Measurements from ENCODE around the gene MYO1E. TPM values are rescaled to one million over a fixed set of nuclear protein-coding genes. Genes with fewer than 3 reads are reported as not detected.

Gene MYO1E
- total RNA-seq, 2 experiments from 2014 or later: 20.3 to 22.7 TPM

DNA sequence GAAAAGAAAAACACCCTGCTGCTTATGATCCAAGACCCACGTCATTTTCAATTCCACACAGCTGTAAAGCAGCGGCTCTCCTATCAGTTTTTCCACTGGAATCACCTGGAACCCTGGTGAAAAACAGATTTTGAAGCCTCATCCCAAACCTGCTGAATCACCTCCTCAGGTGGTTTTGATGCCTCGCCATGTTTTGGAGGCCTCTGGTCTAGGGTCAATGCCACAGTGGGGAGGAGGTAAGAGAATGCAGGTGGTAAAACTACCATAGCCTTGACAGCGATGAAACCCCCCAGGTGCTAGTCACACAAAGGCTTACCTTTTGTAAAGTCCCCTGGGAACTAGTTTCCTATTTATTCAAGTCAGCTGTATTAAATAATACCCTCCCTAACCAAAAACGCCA, 24.8 kb downstream of the MYO1E start:
- DNase-seq: no peak
- Mint-ChIP-seq H3K27ac (no peak overlapping the region), H3K4me3 (no peak overlapping the region), H3K4me1 (ENCODE audit: low read depth) (peaks cover 14% of the 10 kb centered on the region), H3K9me3 (no peaks in the 10 kb centered on the region), H3K27me3 (peaks cover 5% of the 10 kb centered on the region), H3K36me3 (ENCODE audit: low read depth) (no peaks in the 10 kb centered on the region)
- ChIA-PET CTCF (no interaction called here), POLR2A (no interaction called here)
- no peak for ATAC-seq
- intact Hi-C loops (cut with micrococcal nuclease): no loop called here
- TF ChIP-seq, protein P1, sequence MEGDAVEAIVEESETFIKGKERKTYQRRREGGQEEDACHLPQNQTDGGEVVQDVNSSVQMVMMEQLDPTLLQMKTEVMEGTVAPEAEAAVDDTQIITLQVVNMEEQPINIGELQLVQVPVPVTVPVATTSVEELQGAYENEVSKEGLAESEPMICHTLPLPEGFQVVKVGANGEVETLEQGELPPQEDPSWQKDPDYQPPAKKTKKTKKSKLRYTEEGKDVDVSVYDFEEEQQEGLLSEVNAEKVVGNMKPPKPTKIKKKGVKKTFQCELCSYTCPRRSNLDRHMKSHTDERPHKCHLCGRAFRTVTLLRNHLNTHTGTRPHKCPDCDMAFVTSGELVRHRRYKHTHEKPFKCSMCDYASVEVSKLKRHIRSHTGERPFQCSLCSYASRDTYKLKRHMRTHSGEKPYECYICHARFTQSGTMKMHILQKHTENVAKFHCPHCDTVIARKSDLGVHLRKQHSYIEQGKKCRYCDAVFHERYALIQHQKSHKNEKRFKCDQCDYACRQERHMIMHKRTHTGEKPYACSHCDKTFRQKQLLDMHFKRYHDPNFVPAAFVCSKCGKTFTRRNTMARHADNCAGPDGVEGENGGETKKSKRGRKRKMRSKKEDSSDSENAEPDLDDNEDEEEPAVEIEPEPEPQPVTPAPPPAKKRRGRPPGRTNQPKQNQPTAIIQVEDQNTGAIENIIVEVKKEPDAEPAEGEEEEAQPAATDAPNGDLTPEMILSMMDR (IDR thresholded peaks at IDR 0.05): no peak

DNA sequence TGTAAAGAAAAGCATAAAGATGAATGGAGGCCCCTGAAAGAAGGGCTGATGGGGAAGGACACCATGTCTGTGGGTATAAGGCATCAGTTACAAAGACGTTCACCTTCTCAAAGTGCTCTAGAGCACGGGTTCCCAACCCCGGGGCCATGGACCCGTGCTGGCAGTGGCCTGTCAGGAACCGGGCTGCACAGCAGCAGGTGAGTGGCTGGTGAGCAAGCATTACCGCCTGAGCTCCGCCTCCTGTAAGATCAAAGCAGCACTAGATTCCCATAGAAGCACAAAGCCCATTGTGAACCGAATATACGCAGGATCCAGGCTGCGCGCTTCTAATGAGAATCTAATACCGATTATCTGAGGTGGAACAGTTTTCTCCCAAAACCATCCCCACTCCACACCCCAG, 25.7 kb downstream of the MYO1E start:
- peaks cover 3% of the 10 kb centered on the region for H3K27me3 Mint-ChIP-seq
- intact Hi-C loops (cut with micrococcal nuclease): no loop called here
- H3K27ac Mint-ChIP-seq: no peak overlapping the region
- H3K36me3 Mint-ChIP-seq (ENCODE audit: low read depth): no peaks in the 10 kb centered on the region
- H3K4me1 Mint-ChIP-seq (ENCODE audit: low read depth): peaks cover 12% of the 10 kb centered on the region
- DNase-seq (no peak), ATAC-seq (no peak)
- POLR2A ChIA-PET: no interaction called here
- H3K4me3 Mint-ChIP-seq: no peak overlapping the region
- TF ChIP-seq, protein P1 (IDR thresholded peaks at IDR 0.05): no peak
- no peaks in the 10 kb centered on the region for H3K9me3 Mint-ChIP-seq
- CTCF ChIA-PET: no interaction called here

DNA sequence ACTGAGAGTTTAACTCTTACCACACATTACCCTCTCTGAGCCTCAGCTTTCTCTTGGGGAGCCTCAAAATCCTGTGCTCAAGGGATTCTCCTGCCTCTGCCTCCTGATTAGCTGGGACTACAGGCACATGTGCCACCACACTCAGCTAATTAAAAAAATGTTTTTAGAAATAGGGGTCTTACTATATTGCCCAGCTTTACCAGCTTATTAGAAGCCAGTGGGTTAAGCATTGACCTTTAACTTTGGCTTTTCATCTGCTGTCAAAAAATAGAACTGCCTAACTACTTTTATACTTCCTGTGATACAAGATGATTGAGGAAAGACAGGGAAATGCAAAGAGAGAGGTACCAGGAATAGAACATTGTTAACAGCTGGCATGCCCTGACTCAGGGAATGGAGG, 27.3 kb downstream of the MYO1E start:
- ChIA-PET POLR2A (no interaction called here), CTCF (interaction anchor here (0.8 to 1.0 kb wide), 2 partner anchors 13 to 15 kb away, joined by 3 read pairs; no protein-coding TSS in a partner anchor)
- no peaks in the 10 kb centered on the region for H3K9me3 Mint-ChIP-seq

DNA sequence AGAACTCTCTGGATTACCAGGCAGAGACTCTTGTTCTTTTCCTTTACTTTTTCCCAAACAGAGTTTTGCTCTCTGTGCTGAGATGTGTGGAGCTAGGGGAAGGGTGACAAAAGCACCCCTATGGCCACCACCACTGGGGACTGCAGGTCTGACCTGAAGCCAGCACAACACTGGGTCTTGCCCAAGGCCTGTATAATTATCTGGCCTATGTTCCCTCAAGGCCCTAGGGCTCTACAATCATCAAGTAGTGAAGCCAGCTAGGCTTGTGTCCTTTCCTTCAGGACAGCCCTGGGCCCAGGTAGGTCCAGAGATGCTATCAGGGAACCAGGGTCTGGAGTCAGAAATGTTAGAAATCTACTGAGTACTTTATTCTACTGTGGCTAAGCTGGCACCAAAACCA, 28.4 kb downstream of the MYO1E start:
- H3K4me1 Mint-ChIP-seq (ENCODE audit: low read depth): peaks cover under 1% of the 10 kb centered on the region
- no peak overlapping the region for H3K4me3 Mint-ChIP-seq
- no peaks in the 10 kb centered on the region for H3K36me3 Mint-ChIP-seq (ENCODE audit: low read depth)
- peaks cover 3% of the 10 kb centered on the region for H3K27me3 Mint-ChIP-seq
- ChIA-PET POLR2A (no interaction called here), CTCF (interaction anchor here (0.8 to 1.0 kb wide), 2 partner anchors 12 to 16 kb away, joined by 3 read pairs; no protein-coding TSS in a partner anchor)
- TF ChIP-seq, protein P1 (IDR thresholded peaks at IDR 0.05): no peak
- H3K27ac Mint-ChIP-seq: no peak overlapping the region
- intact Hi-C loops (cut with micrococcal nuclease): no loop called here
- DNase-seq (no peak), ATAC-seq (no peak)
- no peaks in the 10 kb centered on the region for H3K9me3 Mint-ChIP-seq

More for the DNA sequence above, 27.3 kb downstream of the MYO1E start:
- Mint-ChIP-seq H3K36me3 (ENCODE audit: low read depth) (no peaks in the 10 kb centered on the region), H3K4me1 (ENCODE audit: low read depth) (peaks cover 10% of the 10 kb centered on the region), H3K27me3 (peaks cover 3% of the 10 kb centered on the region), H3K4me3 (no peak overlapping the region), H3K27ac (no peak overlapping the region)
- DNase-seq (no peak), ATAC-seq (no peak)
- TF ChIP-seq, protein P1 (IDR thresholded peaks at IDR 0.05): no peak
- intact Hi-C loops (cut with micrococcal nuclease): no loop called here

DNA sequence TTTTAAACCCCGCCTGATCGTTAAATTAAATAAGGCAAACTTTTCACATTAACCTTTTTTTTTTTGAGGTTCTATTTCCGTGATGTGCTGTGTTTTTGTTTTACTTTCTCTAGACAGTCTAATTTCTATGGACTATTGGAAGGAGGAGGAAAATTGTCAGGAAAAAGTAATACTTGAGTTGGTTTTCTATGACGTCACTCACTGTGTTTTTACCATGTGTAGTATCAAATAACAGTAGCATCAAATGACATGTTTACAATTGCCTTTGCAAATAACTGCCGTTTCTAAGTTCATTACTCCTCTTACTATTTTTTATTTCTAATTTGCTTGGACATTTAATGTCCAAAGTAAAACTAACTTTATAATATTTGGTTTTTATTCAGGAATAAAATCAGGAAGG, 32.3 kb downstream of the MYO1E start:
- Mint-ChIP-seq H3K27ac (no peak overlapping the region), H3K4me3 (no peak overlapping the region), H3K27me3 (no peaks in the 10 kb centered on the region), H3K4me1 (ENCODE audit: low read depth) (no peaks in the 10 kb centered on the region), H3K36me3 (ENCODE audit: low read depth) (no peaks in the 10 kb centered on the region), H3K9me3 (no peaks in the 10 kb centered on the region)
- TF ChIP-seq, protein P1 (IDR thresholded peaks at IDR 0.05): no peak
- POLR2A ChIA-PET: no interaction called here
- DNase-seq (no peak), ATAC-seq (no peak)
- intact Hi-C loops (cut with micrococcal nuclease): no loop called here
- CTCF ChIA-PET: no interaction called here

Measured in activated CD8-positive, alpha-beta T cell treated with anti-CD3 and anti-CD28 coated beads for 36 hours (primary cell).